ENCODE results near the gene CLEC11A. TPM values are rescaled to one million over a fixed set of nuclear protein-coding genes. Genes with fewer than 3 reads are reported as not detected.

The CLEC11A gene
- polyA plus RNA-seq, 1 experiment, result 136 TPM

Other genes with a start within 250 kb of the CLEC11A start
- 71.8 and 89.1 TPM in 2 replicates for gene EMC10, start 246.9 kb upstream of the CLEC11A start, polyA plus RNA-seq (2011; rRNA removed)
- 0.26 and 0.56 TPM in 2 replicates for gene GARIN5A, start 246.5 kb upstream of the CLEC11A start, polyA plus RNA-seq (2011; rRNA removed)
- 39.0 and 44.9 TPM in 2 replicates for gene JOSD2, start 212.2 kb upstream of the CLEC11A start, polyA plus RNA-seq (2011; rRNA removed)
- gene ASPDH, start 209.5 kb upstream of the CLEC11A start, polyA plus RNA-seq (2011; rRNA removed), result not detected in 2 replicates
- gene LRRC4B, start 154.9 kb upstream of the CLEC11A start, polyA plus RNA-seq (2011; rRNA removed), result 0.04 and 0.06 TPM in 2 replicates
- gene SYT3, start 83.5 kb upstream of the CLEC11A start, polyA plus RNA-seq (2011; rRNA removed), result 0.11 TPM in 1 of 2 replicates, not detected in the other
- 0.47 and 0.59 TPM in 2 replicates for gene C19orf81, start 73.9 kb upstream of the CLEC11A start, polyA plus RNA-seq (2011; rRNA removed)
- gene SHANK1, start 3.6 kb upstream of the CLEC11A start, polyA plus RNA-seq (2011; rRNA removed), result 1.6 and 1.8 TPM in 2 replicates
- not detected in 2 replicates for gene GPR32, start 47.1 kb downstream of the CLEC11A start, polyA plus RNA-seq (2011; rRNA removed)
- gene ACP4, start 67.1 kb downstream of the CLEC11A start, polyA plus RNA-seq (2011; rRNA removed), result not detected in 2 replicates
- gene KLK1, start 100.4 kb downstream of the CLEC11A start, polyA plus RNA-seq (2011; rRNA removed), result 0.15 and 0.17 TPM in 2 replicates
- gene KLK15, start 110.2 kb downstream of the CLEC11A start, polyA plus RNA-seq (2011; rRNA removed), result not detected in 2 replicates
- not detected in 2 replicates for gene KLK3, start 131.6 kb downstream of the CLEC11A start, polyA plus RNA-seq (2011; rRNA removed)
- gene KLK2, start 150.1 kb downstream of the CLEC11A start, polyA plus RNA-seq (2011; rRNA removed), result not detected in 2 replicates
- gene KLK4, start 188.0 kb downstream of the CLEC11A start, polyA plus RNA-seq (2011; rRNA removed), result not detected in 2 replicates
- gene KLK5, start 229.7 kb downstream of the CLEC11A start, polyA plus RNA-seq (2011; rRNA removed), result not detected in 2 replicates
- not detected in 2 replicates for gene KLK6, start 246.2 kb downstream of the CLEC11A start, polyA plus RNA-seq (2011; rRNA removed)